Measurements from ENCODE around the gene TOR3A. TPM values are rescaled to one million over a fixed set of nuclear protein-coding genes. Genes with fewer than 3 reads are reported as not detected.

The TOR3A gene
- total RNA-seq, 1 experiment from 2014 or later = 27.0 TPM

GRCh38 chr1:179048339-179049124 lies 33.3 kb upstream of the TOR3A start (continued):
- TF ChIP-seq ATF3 (IDR thresholded peaks at IDR 0.05) = no peak

GRCh38 chr1:179052776-179053175 lies 29.1 kb upstream of the TOR3A start:
- no peaks in the 10 kb centered on the region; a peak in 1 of 4 replicates for H3K9me3 ChIP-seq (ENCODE audit: control insufficient read depth in 1 of 2, insufficient read depth in 1 of 2, low read depth in 1 of 2, low read length in 2 of 2)
- ATAC-seq (no peak), DNase-seq (ENCODE audit: low read depth, low spot score) (no peak)
- RAD21 ChIA-PET (ENCODE audit: low non-redundant PET in 1 of 2, low total read pairs in 2 of 2, uncharacterized antibody in 2 of 2, unreplicated experiment in 2 of 2) = no interaction called here
- no peak overlapping the region for H3K4me3 ChIP-seq (replicated peaks in 1 of 2; ENCODE audit: low read depth in 1 of 2, low read length in 2 of 2)
- intact Hi-C loops (cut with micrococcal nuclease) = no loop called here
- H3K4me2 ChIP-seq (ENCODE audit: low read length) = no peak overlapping the region
- H3K27me3 ChIP-seq (ENCODE audit: insufficient read depth, low read length) = no peaks in the 10 kb centered on the region
- peaks cover 2 to 16% of the 10 kb centered on the region in 2 experiments; a peak in 2 of 4 replicates for H3K36me3 ChIP-seq (ENCODE audit: control insufficient read depth in 1 of 2, insufficient read depth in 2 of 2, low read length in 2 of 2)
- no peaks in the 10 kb centered on the region for H3K9me2 ChIP-seq (ENCODE audit: insufficient read depth)
- CTCF ChIA-PET = no interaction called here
- POLR2A ChIA-PET = no interaction called here
- TF ChIP-seq ELF1 (IDR thresholded peaks at IDR 0.05; ENCODE audit: borderline replicate concordance, low read depth) (no peak), ZNF274 (IDR thresholded peaks at IDR 0.05; ENCODE audit: low read depth, low read length) (no peak), CTCF (IDR thresholded peaks at IDR 0.05 in 2 of 3, conservative IDR thresholded peaks at IDR 0.05 in 1 of 3; ENCODE audit: borderline replicate concordance in 1 of 3, insufficient read depth in 1 of 3, low read depth in 2 of 3, low read length in 2 of 3) (no peak), RAD21 (IDR thresholded peaks at IDR 0.05; ENCODE audit: low read depth) (no peak)
- H3K27ac ChIP-seq (ENCODE audit: low read depth, low read length) = no peak overlapping the region
- no peaks in the 10 kb centered on the region for H4K20me1 ChIP-seq (ENCODE audit: insufficient read depth)
- no peak overlapping the region for H3K9ac ChIP-seq (ENCODE audit: low read length)
- no peaks in the 10 kb centered on the region for H3K4me1 ChIP-seq (ENCODE audit: control insufficient read depth in 1 of 2, insufficient read depth in 2 of 2, low read length in 2 of 2)
- H3K79me2 ChIP-seq (ENCODE audit: insufficient read depth, low read length) = no peaks in the 10 kb centered on the region
- BruUV-seq (replicated peaks) = no TSS peak
- H2AFZ ChIP-seq (ENCODE audit: low read depth, low read length, poor library complexity, severe bottlenecking) = no peak overlapping the region

All from HCT116 (cell line).